H1 (cell line): ENCODE measurements around the gene MUC4. TPM values are rescaled to one million over a fixed set of nuclear protein-coding genes. Genes with fewer than 3 reads are reported as not detected.

Source experiments
- CBX5 ChIP-seq: fragments of 300-800, 300-1000 bp; sonication (generic); IDR thresholded peaks from 2 replicates; pipeline ENCODE4 v1.7.1; 2016; ENCODE audit warnings: antibody characterized with exemption, low read length, low read depth
- SAP30 ChIP-seq: fragments of 300-600 bp; sonication (generic); IDR thresholded peaks from 2 replicates; pipeline ENCODE4 v1.7.1; 2012; ENCODE audit warnings: low read length, moderate library complexity, mild to moderate bottlenecking, inconsistent platforms; ENCODE audit not compliant: insufficient read depth, insufficient replicate concordance
- polyA plus RNA-seq, 7 experiments: library from polyadenylated mRNA; depleted of rRNA in 3 of 7; stranded (reverse) in 5 of 7; unstranded in 2 of 7; fragments of >200 nt in 5 of 7; fragments of 200-250 nt in 2 of 7; gene quantifications; 1 replicate in 5 of 7; 2 replicates in 1 of 7; 4 replicates in 1 of 7; pipeline versions ENCODE4 v1.2.1 to v1.2.3, GENCODE V29; 2011 to 2013; ENCODE audit warnings: missing spikeins in 2 of 7, mixed read lengths in 2 of 7
- total RNA-seq: library from RNA; stranded (reverse); fragmentation: NEBNext Ultra II Directional; extraction: Animal tissue kit (Norgen Biotek cat#: 25700); gene quantifications from 2 replicates; pipeline ENCODE4 v1.2.1, GENCODE V29; 2021

Gene MUC4
- total and polyA plus RNA-seq, 2 of the 8 experiments (the other 6 are each of a cell fraction or from before 2014, with no cell fraction given): 0.89 to 2.0 TPM

DNA sequence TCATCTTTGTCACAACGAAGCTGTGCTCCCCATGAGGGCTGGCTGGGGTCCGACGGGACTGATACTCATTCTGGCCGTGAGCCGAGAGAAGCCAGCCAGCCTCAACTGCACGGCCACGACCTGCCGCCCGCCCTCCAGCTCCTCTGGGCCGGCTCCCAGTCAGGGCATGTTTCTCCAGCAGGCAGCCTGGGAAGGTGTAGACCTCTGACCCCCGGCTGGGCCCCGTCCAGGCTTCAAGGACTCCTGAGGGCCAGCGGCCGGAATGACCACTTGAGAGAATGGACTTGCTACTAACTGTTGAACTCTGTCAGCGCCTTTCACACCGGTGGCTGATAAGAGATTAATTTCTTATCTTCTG lies 18.1 kb upstream of the MUC4 start (continued):
- no peak for TF ChIP-seq CBX5
- TF ChIP-seq SAP30: no peak
